H1 (cell line): ENCODE measurements around the gene RAPGEF1.
A peak's percentile ranks its signal among the peaks of the same experiment; 100 is the strongest.

Experiments
- BACH1 ChIP-seq: IDR thresholded peaks from 2 replicates; pipeline ENCODE4 v1.6.1; 2012; ENCODE audit warnings: low read length, improper control_type of control experiment
- CHD1 ChIP-seq: IDR thresholded peaks from 2 replicates; pipeline ENCODE4 v1.6.1; 2012; ENCODE audit warnings: low read depth, low read length, improper control_type of control experiment
- CREB1 ChIP-seq: IDR thresholded peaks from 2 replicates; pipeline ENCODE4 v1.6.1; 2012; ENCODE audit warnings: inconsistent platforms
- POLR2A ChIP-seq, 2 experiments: IDR thresholded peaks; 1 replicate in 1 of 2; 2 replicates in 1 of 2; pipeline ENCODE4 v1.6.1; 2011; ENCODE audit warnings: low read depth in 2 of 2, low read length in 2 of 2, mild to moderate bottlenecking in 2 of 2; ENCODE audit errors: control extremely low read depth in 1 of 2
- TAF1 ChIP-seq: IDR thresholded peaks from 2 replicates; pipeline ENCODE4 v1.6.1; 2011; ENCODE audit warnings: mild to moderate bottlenecking, low read depth, low read length
- TF ChIP-seq, protein P1 (sequence below), 3 experiments: IDR thresholded peaks; 1 replicate in 2 of 3; 2 replicates in 1 of 3; pipeline versions ENCODE4 v1.5.1 to v1.6.1; 2011; ENCODE audit warnings: low read length in 3 of 3, mild to moderate bottlenecking in 3 of 3, inconsistent platforms in 2 of 3, low read depth in 1 of 3, moderate library complexity in 1 of 3; ENCODE audit not compliant: insufficient read depth in 1 of 3; ENCODE audit errors: control extremely low read depth in 1 of 3

DNA sequence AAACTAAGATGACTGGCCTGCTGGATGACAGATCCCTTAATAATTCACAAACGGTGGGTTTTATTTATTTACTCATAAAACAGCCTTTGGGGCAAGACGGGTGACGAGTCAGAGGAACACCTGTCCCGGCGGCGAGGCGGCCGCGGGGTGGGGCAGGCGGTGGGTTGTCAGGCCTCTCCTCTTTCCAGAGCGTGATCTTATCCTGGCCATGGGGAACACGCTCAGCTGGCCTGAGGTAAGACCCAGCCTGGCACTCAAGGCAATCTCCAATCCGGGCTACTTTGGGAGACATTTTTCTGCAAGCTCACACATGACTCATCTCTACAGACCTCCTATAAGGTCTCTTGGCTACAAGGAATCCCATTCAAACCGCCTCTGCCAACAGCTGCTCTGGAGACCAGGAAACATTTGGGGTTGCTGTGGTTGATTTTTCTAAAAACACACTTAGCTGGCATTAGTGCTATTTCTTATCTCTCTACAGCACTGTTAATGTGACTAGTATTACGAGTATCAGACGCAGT lies 6.3 kb downstream of the RAPGEF1 start:
- TF ChIP-seq CHD1 (no peak), TAF1 (no peak), CREB1 (no peak), POLR2A (IDR thresholded peaks at IDR 0.05; ENCODE audit: control extremely low read depth in 1 of 2, low read depth in 2 of 2, low read length in 2 of 2) (no peak), BACH1 (0 out of 2 replicates have a peak, but pooled peaks have one; percentile 45)
- TF ChIP-seq, protein P1, sequence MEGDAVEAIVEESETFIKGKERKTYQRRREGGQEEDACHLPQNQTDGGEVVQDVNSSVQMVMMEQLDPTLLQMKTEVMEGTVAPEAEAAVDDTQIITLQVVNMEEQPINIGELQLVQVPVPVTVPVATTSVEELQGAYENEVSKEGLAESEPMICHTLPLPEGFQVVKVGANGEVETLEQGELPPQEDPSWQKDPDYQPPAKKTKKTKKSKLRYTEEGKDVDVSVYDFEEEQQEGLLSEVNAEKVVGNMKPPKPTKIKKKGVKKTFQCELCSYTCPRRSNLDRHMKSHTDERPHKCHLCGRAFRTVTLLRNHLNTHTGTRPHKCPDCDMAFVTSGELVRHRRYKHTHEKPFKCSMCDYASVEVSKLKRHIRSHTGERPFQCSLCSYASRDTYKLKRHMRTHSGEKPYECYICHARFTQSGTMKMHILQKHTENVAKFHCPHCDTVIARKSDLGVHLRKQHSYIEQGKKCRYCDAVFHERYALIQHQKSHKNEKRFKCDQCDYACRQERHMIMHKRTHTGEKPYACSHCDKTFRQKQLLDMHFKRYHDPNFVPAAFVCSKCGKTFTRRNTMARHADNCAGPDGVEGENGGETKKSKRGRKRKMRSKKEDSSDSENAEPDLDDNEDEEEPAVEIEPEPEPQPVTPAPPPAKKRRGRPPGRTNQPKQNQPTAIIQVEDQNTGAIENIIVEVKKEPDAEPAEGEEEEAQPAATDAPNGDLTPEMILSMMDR (IDR thresholded peaks at IDR 0.05; ENCODE audit: control extremely low read depth in 1 of 3, insufficient read depth in 1 of 3, low read depth in 1 of 3, low read length in 3 of 3) = no peak
